HG02938 (cell line): ENCODE results near the gene INHBA.

Source experiments
- ATAC-seq: cut with Tn5 transposase; IDR thresholded peaks from one replicate; pipeline ENCODE4 v1.9.1; 2021; ENCODE audit warnings: mild to moderate bottlenecking, moderate library complexity; ENCODE audit not compliant: unreplicated experiment

INHBA gene

GRCh38 chr7:41702635-41703371, at the start of gene INHBA:
TSS of gene INHBA (minus strand) at chr7:41703090. CDS start at chr7:41700374, 2,716 bp downstream.
- ATAC-seq: no peak

DNA sequence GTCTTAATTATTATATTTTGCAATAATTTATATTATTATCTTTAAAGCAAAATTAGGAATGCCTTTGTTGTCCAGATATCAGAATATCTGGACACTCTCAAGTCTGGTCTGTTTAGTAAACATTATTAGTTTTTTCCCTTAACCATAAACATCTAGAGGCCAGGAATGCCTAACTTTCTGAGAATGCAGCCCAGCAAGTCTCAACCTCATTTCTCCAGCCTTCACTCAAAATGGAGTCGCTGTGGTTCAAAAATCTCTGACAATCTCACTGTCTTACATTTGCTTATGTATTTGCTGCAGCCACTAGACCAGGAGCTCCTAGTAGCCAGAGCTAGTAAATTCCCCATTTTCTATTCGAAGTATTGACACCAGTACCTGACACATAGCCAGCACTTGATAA, 49.7 kb upstream of the INHBA start:
- no peak for ATAC-seq

GRCh38 chr7:41750661-41751540, 48.0 kb upstream of the INHBA start:
- ATAC-seq: no peak

DNA sequence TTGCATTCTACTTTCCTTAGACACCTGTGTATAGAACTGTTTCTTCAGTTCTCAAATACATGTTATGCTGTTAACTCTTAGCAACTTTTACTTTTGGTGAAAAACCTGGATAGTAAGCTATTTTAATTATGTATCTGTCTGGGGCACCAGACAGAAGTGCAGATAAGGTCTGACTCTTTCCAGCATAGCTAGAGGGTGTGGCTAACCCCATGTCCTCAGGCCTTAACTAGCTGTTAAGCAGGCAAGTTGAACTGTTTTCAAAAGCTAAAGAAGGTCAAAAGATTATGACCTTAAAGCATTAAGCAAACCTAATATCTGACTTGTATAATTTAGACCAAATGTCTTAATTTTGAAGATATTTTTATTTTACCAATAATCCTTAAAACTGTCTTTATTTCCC, 45.1 kb upstream of the INHBA start:
- ATAC-seq: no peak

- no peak for ATAC-seq
Measured at GRCh38 chr7:41745451-41745850, 42.6 kb upstream of the INHBA start.

DNA sequence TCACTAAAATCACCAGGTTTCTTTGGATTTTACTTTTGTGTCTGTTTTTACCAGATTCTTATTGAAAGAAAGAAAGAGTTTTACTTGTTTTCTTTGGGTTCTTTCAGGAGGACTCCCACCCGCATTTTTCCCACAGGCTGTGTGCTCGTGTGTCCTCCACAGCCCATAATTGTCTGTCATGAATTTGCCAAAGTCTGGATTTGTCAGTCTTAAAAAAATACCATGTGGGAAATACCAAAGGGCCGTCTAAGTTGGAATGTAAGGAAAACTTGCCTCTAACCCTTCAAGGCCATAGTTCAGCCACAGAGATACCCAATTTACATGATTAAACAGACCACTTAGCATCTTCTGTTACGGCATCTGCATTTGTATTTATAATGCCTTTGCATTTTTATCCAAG, 41.3 kb upstream of the INHBA start:
- ATAC-seq: no peak

DNA sequence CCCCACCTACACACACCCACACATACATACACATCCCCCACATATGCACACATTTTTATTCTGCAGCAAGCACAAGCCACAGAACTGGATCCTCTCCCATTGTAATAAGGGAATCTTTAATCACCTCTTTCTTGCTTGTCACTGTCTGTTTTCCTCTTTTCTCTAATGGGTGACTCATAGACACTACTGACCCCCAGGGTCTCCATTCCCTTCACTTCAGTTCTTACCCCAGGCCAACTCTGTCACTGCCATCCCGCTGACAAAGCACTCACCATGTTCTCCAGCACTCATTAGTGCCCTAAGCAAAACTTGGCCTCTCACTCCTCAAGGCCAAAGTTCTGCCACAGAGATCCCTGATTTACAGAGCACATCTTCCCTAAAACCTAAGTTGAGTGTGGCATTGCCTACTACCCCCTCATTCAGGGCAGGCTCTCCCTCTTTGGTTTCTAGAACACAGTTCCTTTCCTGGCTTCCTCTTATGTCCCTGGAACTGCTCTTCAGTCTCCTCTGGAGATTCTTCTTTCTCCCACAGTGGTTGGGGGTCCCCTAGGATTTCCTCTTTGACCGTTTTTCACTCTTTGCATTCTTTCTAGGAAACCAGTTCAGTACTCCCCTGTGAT, 39.6 kb upstream of the INHBA start:
- no peak for ATAC-seq

GRCh38 chr7:41738806-41739205, 35.9 kb upstream of the INHBA start:
- no peak for ATAC-seq

GRCh38 chr7:41738336-41738735, 35.4 kb upstream of the INHBA start:
- no peak for ATAC-seq

DNA sequence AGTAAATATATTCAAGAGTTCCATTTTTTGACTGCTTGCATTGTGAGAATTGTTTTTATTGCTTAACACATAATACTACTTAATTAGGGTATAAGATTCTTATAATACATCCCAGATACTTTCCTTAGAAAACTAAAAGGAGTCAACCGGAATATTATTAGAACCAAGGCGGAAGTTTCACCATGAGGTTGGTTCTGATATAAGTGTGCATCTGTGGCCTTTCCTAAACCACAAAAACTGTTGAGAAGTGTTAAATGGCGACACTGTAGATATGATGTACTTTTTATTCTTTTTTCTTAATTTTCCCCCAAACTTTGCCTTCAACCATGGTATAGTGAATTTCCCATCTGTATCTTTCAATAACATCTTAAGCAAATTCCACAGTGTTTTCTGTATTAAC, 32.3 kb upstream of the INHBA start:
- no peak for ATAC-seq

DNA sequence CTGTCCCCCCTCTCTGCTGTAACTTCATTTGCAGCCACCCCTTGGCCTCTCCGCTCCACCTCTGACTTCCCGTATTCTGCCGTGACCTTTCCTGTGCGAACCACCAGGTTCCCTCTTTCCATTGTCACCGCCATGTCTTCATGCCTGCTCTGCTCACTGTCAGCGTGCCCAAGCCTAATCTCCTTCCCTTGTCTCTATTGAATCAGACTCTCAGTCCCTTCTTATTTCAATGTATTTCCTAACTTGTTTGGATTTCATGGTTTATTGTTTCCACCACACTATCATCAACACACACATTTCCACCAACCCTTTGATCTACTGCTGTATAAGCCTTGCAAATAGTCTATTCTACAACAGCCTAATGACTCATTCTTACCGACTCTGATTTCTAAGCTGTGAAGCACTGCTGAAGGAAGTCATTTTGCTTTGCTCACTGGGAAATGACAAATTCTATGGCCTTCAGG, 30.0 kb upstream of the INHBA start:
- no peak for ATAC-seq

GRCh38 chr7:41732436-41732785, 29.5 kb upstream of the INHBA start:
- no peak for ATAC-seq

DNA sequence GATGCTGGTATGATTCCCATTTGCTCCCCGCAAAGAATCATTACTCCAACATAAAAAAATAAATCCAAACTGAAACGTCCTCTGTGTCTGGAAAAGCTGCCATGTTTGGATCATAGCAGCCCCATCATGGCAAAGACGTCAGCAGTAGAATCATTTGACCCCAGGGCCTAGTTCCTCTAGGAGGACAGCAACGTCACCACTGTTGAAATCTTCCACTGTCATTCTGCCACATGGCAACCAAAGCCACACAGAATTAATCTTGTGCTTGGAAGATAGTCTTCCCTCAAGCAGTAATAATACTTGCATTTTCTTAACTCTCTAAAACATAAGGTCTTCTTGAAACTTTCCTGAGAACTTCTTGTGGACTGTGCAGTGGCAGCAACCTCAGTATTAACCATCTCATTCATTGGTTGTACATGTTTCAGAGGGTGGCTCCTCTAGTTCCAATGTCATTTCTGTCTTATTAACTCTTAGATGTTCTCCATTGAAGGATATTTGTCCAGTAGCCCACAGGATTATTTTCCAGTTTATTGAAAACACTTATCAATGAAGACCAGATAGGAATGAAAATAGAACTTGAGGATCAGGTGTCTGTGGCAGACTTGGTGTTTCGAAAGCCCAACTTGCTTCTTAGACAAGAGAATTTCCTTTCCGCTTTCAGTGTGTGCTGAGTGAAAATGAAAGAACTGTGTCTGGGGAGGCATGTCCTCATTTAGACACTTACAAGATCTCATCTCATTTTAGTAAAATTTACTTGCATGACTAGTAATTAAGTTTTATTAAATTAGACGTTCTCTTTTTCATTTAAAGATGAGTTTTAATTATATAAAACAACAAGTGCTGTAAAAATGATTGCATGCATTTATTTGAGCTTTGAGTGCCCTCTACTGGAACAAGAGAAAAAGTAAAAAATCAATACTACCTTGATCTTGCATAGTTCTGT, 28.9 kb upstream of the INHBA start:
- ATAC-seq: peak; percentile 98

- no peak for ATAC-seq
Measured at GRCh38 chr7:41730668-41731067, 27.8 kb upstream of the INHBA start.

DNA sequence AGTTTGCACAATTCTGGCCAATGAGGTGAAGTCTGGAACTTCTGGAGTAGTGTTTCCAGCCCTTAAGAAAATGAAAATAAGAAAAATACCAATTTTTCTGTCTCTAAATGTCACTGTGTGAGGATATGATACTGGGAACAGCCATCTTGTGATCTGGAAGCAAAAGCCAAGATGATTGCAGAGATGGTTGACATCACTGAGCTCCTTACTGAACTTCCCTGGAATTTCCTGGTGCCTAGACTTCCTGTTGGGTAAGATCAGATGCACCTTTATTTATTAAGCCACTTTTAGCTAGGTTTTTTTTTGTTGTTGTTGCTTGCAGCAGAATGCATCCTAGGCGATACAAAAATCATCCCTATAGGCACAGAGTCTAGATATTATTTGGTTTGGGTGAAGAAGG, 27.3 kb upstream of the INHBA start:
- no peak for ATAC-seq

- no peak for ATAC-seq
Measured at GRCh38 chr7:41729059-41729458, 26.2 kb upstream of the INHBA start.

- ATAC-seq: no peak
Measured at GRCh38 chr7:41725013-41725412, 22.1 kb upstream of the INHBA start.

DNA sequence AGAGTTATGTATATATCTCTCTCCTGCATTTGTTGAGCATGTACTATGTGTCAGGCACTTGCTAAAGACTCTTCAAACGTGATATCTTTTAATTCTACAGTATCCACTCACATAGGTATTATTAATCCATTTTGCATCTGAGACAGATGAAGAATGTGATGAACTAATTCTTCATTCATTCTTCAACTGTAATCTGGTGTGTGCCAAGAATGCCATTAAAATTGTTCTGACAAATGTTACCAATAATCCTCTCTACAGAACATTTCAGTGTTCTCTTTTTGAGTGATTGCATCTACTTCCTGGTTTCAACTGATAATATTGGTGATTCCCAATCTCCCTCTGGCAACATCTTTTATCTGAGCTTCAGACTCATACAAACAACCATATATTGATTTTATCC, 18.0 kb upstream of the INHBA start:
- no peak for ATAC-seq

- ATAC-seq: no peak
Measured at GRCh38 chr7:41720046-41720445, 17.2 kb upstream of the INHBA start.

DNA sequence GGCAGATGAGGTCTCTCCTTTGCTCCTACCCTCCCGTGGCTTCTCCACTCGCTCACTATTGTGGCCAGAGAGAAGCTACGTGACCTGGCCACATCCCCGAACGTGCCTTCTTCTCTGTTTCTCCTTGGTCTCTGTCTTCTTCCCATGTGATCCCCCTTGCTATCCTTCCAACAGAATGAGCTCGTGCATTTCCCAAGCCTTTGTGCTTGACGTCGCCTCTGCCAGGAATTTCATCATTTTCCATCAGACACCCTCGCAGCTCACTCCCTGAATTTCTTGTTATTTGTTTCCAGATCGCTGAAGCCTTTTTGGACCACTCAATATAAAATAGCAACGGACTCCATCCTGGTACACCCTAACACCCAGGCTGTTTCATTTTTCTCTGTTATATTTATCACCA, 13.8 kb upstream of the INHBA start:
- no peak for ATAC-seq

DNA sequence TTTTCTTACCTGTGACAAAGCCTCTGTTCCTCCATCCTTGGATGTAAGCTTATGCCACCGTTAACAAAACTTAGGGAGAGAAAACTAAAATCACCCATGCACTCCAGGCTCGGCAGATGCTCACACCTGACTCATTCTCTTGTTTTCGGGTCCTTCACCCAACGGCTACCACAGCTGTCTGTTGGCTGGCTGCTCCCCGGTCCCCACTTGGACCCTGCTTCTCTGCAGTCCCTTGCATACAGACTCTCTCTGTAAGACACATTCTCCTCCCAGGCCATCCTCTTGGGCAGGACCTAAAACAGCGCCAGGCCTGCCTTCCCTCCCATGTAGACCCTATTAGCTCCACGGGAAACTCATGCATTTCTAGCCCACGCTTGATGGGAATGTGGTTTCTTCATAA, 12.1 kb upstream of the INHBA start:
- no peak for ATAC-seq
